HS-5 (cell line): ENCODE data around the gene C1orf174.

Source experiments
- DNase-seq: peaks from one replicate; pipeline ENCODE4 v3.0.0-alpha.2; 2012; ENCODE audit warnings: low read depth

Gene C1orf174

DNA sequence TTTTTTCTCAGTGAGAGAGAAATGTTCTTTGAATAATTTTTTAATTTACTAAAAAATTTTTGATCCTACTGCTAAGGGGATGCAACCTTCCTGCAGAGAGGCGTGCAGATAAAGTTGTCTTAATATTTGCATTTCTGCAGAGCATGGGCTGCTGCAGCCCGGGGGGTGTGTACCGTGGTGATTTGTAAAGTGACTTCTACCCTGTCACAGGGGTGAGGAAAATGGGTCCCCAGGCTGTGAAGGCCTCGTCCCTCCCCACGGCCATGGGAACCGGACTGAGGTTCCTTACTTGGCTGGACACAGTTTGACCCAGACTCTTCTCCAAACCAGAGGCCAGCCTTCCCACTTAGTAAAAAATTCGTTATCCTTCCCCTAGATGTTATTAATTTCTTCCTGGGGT lies 9.5 kb upstream of the C1orf174 start:
- DNase-seq = no peak

- DNase-seq = no peak
Measured at GRCh38 chr1:3908886-3909517, 8.9 kb upstream of the C1orf174 start.

- no peak for DNase-seq
Measured at GRCh38 chr1:3907621-3908165, 7.6 kb upstream of the C1orf174 start.

DNA sequence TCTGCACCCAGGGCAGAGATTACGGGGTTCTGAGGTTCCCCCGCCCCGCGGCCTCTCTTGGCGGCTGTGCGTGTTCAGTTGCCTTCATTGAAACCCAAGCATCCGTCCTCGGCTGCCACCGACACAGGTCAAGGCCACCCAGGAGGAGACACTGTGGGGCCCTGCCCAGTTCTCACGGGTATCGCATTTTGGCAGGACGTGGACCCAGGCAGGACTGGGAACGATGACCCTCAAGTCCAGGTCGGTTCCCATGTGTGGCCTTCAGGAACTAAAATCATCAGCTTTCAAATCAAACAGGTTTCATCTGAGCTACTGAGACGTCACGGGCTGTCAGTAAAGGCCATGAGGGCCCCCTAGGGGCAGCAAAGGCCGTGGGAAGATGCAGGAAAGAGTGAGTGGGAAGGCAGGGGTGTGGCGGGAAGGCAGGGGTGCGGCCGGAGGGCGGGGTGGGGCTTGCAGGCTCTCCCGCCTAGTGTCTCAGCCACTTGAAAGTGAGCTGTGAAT lies 7.0 kb upstream of the C1orf174 start:
- DNase-seq = no peak

GRCh38 chr1:3906672-3907020 lies 6.6 kb upstream of the C1orf174 start:
- no peak for DNase-seq

- no peak for DNase-seq
Measured at GRCh38 chr1:3905953-3906671, 6.0 kb upstream of the C1orf174 start.

DNA sequence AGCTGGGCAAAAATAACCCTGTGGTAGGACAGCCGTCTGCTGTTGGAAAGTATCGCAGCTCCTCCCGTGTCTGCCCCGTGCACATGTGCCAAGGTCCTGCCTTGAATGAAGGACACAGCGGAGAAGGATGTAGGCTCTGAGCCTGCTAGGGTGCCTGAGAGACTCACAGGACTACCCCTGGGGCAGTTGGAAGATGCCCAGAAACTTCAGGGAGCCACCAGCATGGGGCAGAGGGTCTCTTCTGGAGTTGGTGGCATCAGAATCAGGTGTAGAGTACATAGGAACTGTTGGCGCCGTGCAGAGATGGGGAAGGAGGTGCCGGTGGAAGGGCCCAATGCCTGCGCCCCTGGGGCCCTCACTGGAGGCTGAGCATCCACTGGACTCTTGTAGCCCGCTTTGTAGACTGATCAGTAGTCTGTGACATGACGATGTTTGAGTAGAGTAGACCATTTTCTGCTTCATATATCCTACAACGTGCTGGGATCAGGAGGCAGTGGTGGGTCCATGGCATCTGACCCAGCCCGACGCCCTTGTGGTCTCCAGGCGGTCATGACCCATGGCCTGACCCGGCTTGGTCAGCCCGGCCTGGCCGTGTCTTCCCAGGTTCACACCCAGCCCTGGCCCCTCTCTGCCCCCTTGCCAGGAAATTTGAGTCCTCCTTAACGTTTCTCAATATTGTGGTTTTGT lies 5.3 kb upstream of the C1orf174 start:
- no peak for DNase-seq

GRCh38 chr1:3904843-3905185 lies 4.7 kb upstream of the C1orf174 start:
- DNase-seq = no peak

DNA sequence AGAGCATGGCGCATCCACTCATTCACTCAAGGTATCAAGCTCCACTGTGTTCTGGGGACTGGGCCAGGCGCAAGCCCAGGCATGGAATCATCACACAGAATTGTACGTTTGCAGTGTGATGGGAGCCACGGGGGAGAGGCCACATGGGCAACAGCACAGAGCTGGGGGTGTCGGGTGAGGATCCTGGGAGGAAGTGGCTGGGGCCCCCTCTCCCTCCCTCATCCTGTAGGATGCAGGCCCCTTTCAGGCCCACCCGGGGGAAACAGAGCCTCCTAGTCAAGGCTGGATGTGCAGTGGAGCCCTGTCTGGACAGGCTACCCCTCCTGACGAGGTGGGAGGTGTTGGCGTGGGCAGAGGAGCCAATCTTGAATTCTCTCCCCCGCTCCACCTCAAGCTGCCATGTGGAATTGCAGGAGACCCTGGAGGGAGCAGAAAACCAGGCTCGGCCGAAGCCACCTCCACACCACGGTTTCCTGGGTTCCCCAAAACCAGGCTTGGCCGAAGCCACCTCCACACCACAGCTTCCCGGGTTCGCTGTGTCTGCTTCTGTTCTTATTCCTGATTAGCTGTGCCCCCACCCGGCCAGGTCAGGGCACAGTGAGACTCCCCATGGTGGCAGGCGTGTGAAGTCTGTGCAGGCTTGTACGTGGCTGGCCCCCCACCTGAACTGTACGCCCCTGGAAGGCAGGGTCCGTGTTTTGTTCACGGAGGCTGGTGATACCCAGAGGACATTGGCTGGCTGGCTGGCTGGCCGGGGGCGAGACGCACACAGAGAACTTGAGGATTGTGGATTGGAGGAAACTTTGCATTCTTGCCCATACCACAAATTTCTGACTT lies 4.2 kb upstream of the C1orf174 start:
- no peak for DNase-seq

DNA sequence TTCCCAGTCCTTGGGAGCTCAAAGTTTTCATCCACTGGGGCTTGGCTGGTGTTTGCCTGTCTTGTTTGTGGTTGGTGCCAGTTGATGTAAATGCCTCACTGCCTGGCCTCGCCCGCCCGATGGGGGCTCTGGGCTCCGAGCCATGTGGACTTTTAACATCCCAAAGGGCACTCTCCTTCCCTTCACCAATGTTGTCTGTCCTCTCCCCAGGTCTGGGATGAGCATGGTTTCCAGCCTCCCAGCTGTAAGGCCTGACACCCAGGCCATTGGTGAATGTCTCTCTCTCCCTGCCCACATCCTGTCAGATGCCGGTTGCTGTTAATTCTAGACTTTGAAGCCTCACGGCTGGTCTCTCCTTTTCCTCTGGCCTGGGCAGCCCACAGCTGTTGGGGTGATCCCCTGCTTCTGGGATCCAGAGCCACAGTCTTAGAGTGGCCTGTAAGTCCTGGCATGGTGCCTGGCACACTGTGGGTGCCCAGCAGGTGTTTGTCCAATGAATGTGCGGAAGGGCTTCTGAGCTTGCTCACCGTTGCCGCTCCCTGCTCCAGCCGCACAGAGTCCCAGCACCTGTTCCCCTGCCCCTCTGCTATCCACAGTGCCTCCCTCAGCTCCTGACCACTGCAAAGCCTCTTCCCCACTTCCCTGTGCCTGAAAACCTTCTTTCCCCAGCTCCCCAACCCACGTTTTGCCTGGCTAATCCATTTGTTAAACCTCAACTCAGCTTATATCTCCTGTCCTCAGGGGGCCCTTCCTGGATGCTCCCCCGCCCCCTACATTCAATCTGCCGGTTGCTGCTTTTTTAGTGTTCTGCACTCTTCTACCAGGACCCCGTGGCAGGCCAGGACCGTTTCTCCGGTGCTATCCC lies 3.3 kb upstream of the C1orf174 start:
- no peak for DNase-seq

- DNase-seq = no peak
Measured at GRCh38 chr1:3902571-3903091, 2.6 kb upstream of the C1orf174 start.

DNA sequence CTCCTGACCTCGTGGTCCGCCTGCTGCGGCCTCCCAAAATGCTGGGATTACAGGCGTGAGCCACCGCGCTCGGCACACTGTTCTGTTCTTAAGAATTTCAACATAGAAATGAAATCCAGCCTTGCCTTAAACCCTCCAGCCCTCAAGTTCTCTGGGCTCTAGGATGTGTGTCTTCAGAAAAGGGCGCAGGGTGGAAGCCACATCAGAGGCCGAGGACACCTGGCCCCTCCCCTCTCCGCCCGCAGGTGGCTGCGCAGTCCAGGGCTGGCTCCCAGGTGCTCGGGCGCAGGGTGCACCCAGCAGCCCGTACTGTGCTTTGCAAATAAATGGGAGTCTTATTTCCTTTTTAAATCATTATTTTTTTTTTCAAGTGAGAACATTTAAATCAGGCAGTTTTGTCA lies 2.0 kb upstream of the C1orf174 start:
- DNase-seq = no peak

GRCh38 chr1:3900969-3901529 lies 977 bp upstream of the C1orf174 start:
- DNase-seq = peak; percentile 79

DNA sequence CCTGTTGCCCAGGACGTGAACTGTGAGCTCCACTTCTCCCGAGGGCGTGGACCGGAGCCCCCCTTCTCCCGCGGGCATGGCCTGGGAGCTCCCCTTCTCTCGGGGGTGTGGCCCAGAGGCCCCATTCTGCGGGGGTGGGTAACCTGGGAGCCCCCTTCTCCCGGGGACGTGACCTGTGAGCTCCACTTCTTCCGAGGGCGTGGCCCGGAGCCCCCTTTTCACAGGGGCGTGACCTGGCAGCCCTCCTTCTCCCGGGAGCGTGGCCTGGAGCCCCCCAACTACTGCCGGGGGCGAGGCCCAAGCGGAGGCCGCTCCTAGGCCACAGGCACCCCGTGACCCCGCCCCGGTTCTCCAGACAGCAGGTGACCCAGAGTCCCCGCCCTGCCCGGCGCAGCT lies 320 bp downstream of the C1orf174 start:
- DNase-seq = peak; percentile 9

GRCh38 chr1:3898994-3899753 lies 898 bp downstream of the C1orf174 start:
- DNase-seq = no peak

GRCh38 chr1:3898475-3898735 lies 1.7 kb downstream of the C1orf174 start:
- no peak for DNase-seq

GRCh38 chr1:3896396-3897000 lies 3.6 kb downstream of the C1orf174 start:
- no peak for DNase-seq

GRCh38 chr1:3895951-3896325 lies 4.1 kb downstream of the C1orf174 start:
- no peak for DNase-seq

DNA sequence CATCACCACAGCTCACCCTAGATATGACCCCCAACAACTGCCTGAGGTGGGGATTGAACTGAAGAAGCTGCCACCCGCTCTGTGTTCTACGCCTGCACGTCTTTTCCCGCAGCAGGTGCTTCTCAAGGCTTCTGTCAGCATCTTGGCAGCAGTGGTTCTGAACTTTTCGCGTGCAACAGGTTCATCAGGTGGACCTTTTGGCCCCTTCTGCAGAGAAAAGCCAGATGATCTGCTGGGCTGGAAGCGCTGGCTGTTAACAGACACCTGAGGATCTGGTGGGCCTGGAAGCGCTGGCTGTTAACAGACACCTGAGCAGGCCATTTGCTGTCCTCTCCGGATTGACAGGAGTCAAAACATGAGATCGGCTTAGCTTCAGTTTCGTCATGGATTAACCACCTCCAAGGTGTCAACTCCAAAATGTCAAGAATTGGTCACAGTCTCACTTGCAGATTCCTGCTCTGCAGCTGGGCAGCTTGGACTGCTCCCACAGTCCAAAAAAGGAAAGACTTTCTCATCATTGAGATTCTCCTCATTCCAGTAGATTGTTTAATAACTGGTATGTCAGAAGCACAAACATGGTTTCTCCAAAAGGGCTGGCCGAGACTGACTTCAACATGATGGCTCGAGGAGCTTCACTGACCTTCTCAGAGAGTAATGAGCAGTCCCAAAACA lies 4.7 kb downstream of the C1orf174 start:
- DNase-seq = no peak
